Astrocyte of the cerebellum (primary cell): ENCODE measurements around the gene PAH.

Source experiments
- DNase-seq: peaks from one replicate; pipeline ENCODE4 v3.0.0-alpha.2; 2011; ENCODE audit warnings: low read depth
- H3K4me3 ChIP-seq: 2 replicates; pipeline ENCODE4 v1.5.1; 2011; ENCODE audit warnings: mild to moderate bottlenecking, low read depth, low read length, moderate library complexity
- in situ Hi-C: cut with HindIII; loops from 2 replicates; pipeline ENCODE4 v1.10.0; 2017; ENCODE audit warnings: low sequenced_read_pairs
- TF ChIP-seq, protein P1 (sequence below): IDR thresholded peaks from 2 replicates; pipeline ENCODE4 v1.5.1; 2012; ENCODE audit warnings: low read length, low read depth, moderate library complexity, mild to moderate bottlenecking; ENCODE audit errors: missing control alignments

Gene PAH

GRCh38 chr12:102962532-102962931, 45.5 kb upstream of the PAH start:
- DNase-seq, result no peak
- TF ChIP-seq, protein P1, sequence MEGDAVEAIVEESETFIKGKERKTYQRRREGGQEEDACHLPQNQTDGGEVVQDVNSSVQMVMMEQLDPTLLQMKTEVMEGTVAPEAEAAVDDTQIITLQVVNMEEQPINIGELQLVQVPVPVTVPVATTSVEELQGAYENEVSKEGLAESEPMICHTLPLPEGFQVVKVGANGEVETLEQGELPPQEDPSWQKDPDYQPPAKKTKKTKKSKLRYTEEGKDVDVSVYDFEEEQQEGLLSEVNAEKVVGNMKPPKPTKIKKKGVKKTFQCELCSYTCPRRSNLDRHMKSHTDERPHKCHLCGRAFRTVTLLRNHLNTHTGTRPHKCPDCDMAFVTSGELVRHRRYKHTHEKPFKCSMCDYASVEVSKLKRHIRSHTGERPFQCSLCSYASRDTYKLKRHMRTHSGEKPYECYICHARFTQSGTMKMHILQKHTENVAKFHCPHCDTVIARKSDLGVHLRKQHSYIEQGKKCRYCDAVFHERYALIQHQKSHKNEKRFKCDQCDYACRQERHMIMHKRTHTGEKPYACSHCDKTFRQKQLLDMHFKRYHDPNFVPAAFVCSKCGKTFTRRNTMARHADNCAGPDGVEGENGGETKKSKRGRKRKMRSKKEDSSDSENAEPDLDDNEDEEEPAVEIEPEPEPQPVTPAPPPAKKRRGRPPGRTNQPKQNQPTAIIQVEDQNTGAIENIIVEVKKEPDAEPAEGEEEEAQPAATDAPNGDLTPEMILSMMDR, result no peak
- H3K4me3 ChIP-seq, result no peak overlapping the region
- in situ Hi-C loops, result no loop called here

DNA sequence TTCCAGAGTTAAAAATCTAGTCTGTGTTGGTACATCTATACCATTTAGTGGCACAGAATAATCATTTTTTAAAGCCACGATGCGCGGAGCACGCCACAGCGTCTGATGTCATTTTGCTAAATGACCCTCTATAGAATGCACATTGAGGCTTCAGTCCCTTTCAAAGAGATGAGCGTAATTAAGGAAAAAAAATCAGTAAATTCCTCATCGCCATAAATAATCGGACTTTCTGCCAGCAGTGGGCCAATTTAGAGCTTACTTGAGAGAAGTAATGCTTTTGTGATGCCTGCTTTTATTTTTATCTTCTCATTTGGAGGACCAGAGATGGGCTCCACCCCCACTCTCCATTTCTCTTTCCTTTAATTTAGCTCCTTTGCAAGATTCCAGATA, 44.4 kb upstream of the PAH start:
- DNase-seq, result no peak
- H3K4me3 ChIP-seq, result no peak overlapping the region
- in situ Hi-C loops, result no loop called here
- TF ChIP-seq, protein P1, result no peak

DNA sequence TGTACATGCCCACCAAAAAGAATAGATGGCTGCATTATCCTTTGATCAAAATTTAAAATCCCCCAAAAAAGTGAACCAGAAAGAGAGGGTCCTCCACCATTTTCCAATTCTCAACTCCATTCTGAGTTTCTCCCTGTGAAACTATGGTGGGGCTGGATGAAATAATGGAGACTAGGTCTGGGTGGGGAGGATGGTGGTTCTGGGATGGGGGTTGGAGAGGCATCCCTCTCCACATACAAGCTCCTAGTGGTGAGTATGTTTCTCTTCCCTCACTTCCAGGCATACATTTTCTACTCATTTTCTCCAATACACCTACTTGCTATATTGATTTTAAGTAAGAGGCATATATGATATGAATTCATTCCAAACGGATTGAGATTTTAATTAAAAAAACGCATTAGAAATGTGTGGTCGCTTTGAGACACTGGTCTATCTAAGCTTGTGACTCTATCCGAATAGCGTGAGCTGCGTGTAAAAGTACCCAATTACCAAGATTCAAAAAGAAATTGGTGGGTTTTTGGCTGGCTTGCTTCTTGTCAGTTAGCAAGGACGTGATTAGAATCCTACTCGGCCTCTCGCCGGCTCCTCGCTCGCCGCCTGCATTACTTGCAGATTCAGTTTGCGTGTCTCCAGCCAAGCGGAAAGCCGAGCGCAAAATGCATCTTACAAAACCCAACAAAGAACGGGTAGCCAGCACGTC, 43.9 kb upstream of the PAH start:
- no peak overlapping the region for H3K4me3 ChIP-seq
- TF ChIP-seq, protein P1, result no peak
- in situ Hi-C loops, result no loop called here
- DNase-seq, result no peak

DNA sequence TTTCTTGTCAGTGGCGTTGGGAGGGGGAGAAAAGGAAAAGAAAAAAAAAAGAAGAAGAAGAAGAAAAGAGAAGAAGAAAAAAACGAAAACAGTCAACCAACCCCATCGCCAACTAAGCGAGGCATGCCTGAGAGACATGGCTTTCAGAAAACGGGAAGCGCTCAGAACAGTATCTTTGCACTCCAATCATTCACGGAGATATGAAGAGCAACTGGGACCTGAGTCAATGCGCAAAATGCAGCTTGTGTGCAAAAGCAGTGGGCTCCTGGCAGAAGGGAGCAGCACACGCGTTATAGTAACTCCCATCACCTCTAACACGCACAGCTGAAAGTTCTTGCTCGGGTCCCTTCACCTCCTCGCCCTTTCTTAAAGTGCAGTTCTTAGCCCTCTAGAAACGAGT, 42.3 kb upstream of the PAH start:
- in situ Hi-C loops, result no loop called here
- no peak overlapping the region for H3K4me3 ChIP-seq
- TF ChIP-seq, protein P1, result no peak
- no peak for DNase-seq

DNA sequence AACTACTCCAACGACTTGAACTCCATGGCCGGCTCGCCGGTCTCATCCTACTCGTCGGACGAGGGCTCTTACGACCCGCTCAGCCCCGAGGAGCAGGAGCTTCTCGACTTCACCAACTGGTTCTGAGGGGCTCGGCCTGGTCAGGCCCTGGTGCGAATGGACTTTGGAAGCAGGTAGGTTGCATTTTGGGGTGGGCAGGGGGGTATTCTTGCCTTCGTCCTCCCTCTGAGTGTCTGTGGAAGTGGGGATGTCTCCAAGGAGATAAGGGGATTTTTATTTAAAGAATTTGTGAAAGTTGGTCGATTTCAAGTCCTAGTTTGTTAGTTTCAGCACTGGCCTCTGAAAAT, 41.8 kb upstream of the PAH start:
- TF ChIP-seq, protein P1, result no peak

GRCh38 chr12:102958073-102958829, 41.2 kb upstream of the PAH start:
- TF ChIP-seq, protein P1, result no peak
- in situ Hi-C loops, result no loop called here
- peak; percentile 2 for DNase-seq
- H3K4me3 ChIP-seq, result peak overlapping the region; percentile 39

More for the DNA sequence above, 41.8 kb upstream of the PAH start:
- DNase-seq, result no peak
- in situ Hi-C loops, result no loop called here
- no peak overlapping the region for H3K4me3 ChIP-seq
